Renal cortical epithelial cell (primary cell): ENCODE data around the gene ETV1. TPM values are rescaled to one million over a fixed set of nuclear protein-coding genes. Genes with fewer than 3 reads are reported as not detected.
A peak's percentile ranks its signal among the peaks of the same experiment; 100 is the strongest.
"Not testable (repeated sequence)": the region's sequence is repeated elsewhere in the genome, so short reads cannot be mapped to it uniquely, and the experiment has no call there.

Experiments used
- DNase-seq: peaks from one replicate; pipeline ENCODE4 v3.0.0-alpha.2; 2011; ENCODE audit warnings: low read depth
- total RNA-seq: library from RNA; depleted of rRNA; stranded (reverse); fragments of >200 nt; gene quantifications from 2 replicates; pipeline ENCODE4 v1.2.3, GENCODE V29; 2014

The ETV1 gene
- total RNA-seq, 1 donor from 2014 or later, result 2.3 TPM

- no peak for DNase-seq
Observed at GRCh38 chr7:13932131-13932530, 57.3 kb downstream of the ETV1 start.

DNA sequence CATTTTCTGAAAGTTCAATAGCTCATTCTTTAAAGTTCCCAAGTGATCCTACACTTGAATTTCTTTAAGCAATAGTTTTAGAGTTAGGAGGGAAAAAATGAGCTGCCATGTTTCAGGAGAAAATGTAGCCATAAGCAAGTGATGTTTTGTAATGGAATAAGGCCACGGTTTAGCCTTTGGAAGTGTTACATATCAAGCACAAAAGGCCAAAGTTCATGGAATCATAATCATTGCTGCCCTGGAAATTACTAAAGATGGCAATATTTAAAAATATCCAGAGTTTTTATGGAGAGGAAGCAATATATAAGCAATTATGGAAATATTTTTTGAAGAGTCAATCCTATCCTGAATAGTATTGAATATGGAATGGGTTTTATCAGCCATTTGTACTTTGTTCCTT lies 68.4 kb downstream of the ETV1 start:
- no peak for DNase-seq

GRCh38 chr7:13920053-13920697 lies 69.3 kb downstream of the ETV1 start:
- peak; percentile 100 for DNase-seq

GRCh38 chr7:13918333-13918732 lies 71.1 kb downstream of the ETV1 start:
- DNase-seq, result not testable (repeated sequence)

- not testable (repeated sequence) for DNase-seq
Observed at GRCh38 chr7:13917103-13917502, 72.4 kb downstream of the ETV1 start.

DNA sequence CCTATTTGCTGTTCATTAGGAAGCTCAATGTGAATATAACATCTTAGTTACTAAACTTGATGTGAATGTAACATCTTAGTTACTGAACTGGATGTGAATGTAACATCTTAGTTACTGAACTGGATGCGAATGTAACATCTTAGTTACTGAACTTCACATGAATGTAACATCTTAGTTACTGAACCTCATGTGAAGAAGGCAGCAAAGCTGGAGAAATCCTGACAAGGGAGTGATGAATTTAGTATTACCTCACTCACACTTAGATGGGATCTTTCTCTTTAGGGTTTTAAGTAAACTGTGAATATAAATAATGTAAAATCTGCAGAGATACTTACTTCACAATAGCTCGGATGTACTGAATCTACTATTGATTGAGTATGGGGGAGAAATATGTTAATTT lies 73.6 kb downstream of the ETV1 start:
- no peak for DNase-seq

- DNase-seq, result peak; percentile 25
Observed at GRCh38 chr7:13912715-13913278, 76.7 kb downstream of the ETV1 start.

- DNase-seq, result no peak
Observed at GRCh38 chr7:13911909-13912308, 77.6 kb downstream of the ETV1 start.

DNA sequence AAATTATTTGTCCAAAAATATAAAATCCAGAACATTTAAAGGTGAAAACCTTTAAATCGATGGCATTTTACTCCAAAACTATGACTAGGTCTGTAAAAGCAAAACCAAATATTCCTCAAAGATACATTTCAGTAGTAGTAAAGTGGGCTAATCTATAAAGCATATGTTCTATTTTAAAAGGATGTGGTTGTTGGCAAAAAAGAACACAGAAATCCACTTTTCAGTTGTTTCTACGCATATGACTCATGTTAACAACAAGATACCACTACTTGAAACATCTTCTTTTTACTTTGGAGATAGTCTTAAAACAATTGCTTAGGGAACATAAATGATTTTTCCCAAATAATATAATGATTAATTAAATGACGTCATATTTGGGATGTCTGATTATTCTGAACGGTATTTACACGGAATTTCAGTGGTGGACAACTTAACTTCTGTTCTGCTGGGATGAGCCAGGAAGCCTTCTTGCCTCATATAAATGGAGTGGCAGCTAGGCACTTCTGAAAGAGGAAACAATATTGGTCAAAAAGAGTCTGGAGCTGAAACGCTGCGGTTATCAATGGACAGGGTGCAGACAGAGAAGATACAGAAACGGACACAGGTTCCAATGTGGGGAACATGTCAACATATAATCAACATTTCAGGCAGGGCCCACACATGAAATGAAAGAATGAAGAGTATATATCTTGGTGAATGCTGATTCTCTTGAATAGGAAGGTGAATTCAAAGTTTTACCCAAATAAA lies 78.5 kb downstream of the ETV1 start:
- no peak for DNase-seq

DNA sequence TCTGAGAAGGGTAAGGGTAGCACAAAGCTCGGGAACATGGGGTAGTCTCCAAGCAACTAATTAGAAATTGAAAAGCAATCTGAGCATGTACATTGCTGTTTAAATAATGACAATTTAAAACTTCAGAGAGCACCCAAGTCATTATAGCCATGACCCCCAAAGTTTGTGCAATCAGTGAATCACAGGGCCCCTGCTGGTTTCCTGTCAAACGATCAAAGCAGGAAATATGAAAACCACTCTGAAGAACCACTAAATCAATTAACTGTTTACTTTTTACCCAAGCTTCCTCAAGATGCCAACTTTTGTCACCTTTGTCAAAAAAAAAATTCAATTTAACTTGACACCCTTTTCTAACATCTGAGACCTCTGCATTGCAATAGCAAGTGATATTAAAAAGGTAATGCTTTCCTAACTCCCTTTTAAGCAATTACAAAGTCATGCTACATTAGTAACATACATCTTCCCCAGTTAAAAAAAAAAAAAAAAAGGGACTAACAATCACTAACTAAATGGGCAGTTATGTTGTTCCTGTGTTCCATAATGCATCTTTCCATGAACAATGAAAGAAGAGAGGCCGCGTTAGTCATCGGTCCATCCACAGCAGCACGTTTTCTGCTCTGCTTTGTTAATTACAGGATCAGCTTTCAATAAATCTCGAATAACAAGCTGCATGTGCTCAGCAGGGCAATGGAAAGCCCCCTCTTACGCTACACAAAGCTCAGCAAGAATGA lies 80.6 kb downstream of the ETV1 start:
- DNase-seq, result peak; percentile 21

DNA sequence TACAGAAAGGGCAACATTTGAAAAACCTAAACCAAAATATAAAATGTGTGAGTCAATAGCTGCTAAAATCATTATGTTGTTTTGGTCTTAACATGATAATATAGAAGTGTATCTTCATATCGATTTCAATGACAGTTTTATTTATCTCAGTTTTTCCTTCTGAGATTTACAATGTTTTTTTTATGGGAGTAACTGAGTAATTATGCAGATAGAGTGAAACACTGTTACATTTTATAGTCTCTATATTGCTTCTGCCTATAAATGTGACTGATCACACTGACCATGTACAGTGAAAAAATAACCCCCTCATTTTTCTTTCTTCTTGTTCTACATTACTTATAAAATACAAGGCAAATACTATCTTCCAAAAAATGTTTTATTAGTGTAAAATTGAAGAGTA lies 81.6 kb downstream of the ETV1 start:
- no peak for DNase-seq

DNA sequence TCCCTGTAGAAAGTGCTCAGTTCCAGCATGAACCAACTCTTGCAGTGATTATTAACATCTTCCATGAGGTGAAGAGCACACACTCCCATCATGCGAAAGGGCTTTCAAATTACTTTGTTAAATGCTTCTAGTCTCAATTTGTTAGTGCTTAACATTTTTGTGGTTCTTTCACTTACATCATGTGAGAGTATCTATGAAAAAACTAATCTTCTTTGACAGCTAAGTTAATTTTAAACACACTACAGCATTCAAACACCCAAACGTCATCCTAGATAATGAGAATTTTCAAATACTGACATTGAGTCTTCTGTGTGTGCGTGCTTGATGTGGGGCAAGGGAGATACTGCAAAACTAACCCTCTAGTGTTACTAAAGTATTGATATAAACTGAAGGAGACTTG lies 84.8 kb downstream of the ETV1 start:
- DNase-seq, result peak; percentile 84

- peak; percentile 87 for DNase-seq
Observed at GRCh38 chr7:13904007-13904406, 85.5 kb downstream of the ETV1 start.

DNA sequence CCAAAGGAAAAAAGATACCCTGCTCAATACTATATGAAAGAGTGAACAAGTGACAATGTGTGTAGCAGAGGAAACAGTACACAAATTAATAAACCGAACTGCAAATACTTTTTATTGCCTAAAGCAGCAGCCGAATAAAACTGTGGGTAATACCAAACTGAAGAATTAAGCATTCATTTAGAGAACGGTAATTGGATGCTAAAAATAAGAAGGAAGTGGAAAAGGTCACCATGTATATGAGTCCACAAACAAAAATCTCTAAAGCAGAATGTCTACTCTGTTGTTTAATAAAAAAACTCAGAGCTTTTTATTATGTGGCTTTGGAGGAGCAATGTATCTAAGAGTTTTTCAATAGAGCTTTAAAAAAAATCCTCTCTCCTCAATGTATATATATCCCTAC lies 87.9 kb downstream of the ETV1 start:
- no peak for DNase-seq

GRCh38 chr7:13898957-13899670 lies 90.4 kb downstream of the ETV1 start:
- DNase-seq, result no peak

GRCh38 chr7:13897819-13898218 lies 91.6 kb downstream of the ETV1 start:
- DNase-seq, result no peak

GRCh38 chr7:13894954-13895353 lies 94.5 kb downstream of the ETV1 start:
- no peak for DNase-seq

GRCh38 chr7:13894377-13894776 lies 95.1 kb downstream of the ETV1 start:
- DNase-seq, result no peak

DNA sequence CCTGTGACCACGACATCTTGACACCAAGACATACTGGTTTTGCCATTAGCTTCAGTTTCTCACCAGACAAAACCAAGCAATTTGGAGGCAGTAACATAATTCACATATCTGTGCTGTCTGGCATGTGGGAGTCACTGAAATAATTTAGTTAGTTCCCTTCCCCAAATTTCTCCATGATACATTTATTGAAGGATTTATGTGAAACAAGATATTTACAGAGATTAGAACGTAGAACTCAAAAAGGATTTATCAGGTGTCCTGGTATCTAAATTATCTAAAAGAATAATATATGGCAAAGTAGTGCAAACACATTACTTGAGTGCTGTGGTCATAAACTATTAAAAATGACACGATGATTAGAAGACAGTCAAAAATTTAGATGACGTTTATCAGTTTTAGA lies 98.7 kb downstream of the ETV1 start:
- no peak for DNase-seq

GRCh38 chr7:13886356-13886755 lies 103.1 kb downstream of the ETV1 start:
- no peak for DNase-seq

DNA sequence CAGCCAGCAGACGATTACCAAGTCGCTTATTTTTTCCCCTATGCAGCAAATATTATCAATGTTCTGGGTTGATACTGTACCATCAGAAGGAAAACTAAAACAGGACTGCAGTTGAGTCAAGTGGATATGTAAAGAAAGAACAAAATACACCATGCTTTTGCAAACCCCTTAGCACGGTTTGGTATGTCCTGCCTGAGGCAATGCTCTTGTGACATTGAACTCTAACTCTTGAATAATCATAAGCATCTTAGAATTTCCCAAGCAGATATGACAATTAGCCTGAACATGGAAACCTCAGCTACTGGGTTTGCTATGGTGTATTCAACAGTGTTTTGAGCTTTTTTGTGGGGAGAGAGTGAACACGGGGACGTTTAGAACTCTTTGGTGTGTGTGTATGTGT lies 107.4 kb downstream of the ETV1 start:
- peak; percentile 12 for DNase-seq

GRCh38 chr7:13880789-13881188 lies 108.7 kb downstream of the ETV1 start:
- peak; percentile 81 for DNase-seq
